ENCODE results near the gene ADIPOR2. TPM values are rescaled to one million over a fixed set of nuclear protein-coding genes. Genes with fewer than 3 reads are reported as not detected.

Gene ADIPOR2
- total and polyA plus RNA-seq, 2 donors (not counting 1 experiment from before 2014, with no cell fraction given), result 43.1 to 46.1 TPM

DNA sequence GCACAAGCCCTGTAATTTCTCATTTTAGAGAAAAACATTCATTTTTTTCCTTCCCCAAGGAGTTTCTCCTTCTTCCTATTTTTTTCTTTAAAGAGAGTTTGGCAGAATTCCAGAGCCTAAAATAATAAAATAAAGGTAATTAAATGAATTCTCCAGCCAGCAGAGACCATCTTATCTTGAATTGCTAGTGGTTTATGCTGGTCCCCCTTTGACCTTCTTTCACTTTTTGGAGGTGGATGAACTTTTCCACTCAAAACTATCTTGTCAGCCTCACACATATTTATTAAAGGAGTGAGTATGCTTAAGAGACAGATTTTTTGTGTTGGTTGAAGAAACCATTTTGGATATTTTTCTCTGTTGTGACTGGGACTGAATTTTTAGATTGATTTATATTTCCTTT lies 47.6 kb downstream of the ADIPOR2 start:
- H3K27me3 ChIP-seq (ENCODE audit: control insufficient read depth, insufficient read depth, low read length), result no peaks in the 10 kb centered on the region
- no peak overlapping the region for H3K4me3 ChIP-seq (replicated peaks in 1 of 4; ENCODE audit: control extremely low read depth in 1 of 4, insufficient read depth in 1 of 4, low read depth in 3 of 4, low read length in 4 of 4)
- H3K36me3 ChIP-seq (ENCODE audit: control insufficient read depth, insufficient read depth, low read length), result no peaks in the 10 kb centered on the region
- no peak overlapping the region for H3K27ac ChIP-seq (ENCODE audit: insufficient read depth, low read length)
- TF ChIP-seq EZH2 (IDR thresholded peaks at IDR 0.05; ENCODE audit: low read length, missing control alignments), result no peak
- TF ChIP-seq, protein P1, sequence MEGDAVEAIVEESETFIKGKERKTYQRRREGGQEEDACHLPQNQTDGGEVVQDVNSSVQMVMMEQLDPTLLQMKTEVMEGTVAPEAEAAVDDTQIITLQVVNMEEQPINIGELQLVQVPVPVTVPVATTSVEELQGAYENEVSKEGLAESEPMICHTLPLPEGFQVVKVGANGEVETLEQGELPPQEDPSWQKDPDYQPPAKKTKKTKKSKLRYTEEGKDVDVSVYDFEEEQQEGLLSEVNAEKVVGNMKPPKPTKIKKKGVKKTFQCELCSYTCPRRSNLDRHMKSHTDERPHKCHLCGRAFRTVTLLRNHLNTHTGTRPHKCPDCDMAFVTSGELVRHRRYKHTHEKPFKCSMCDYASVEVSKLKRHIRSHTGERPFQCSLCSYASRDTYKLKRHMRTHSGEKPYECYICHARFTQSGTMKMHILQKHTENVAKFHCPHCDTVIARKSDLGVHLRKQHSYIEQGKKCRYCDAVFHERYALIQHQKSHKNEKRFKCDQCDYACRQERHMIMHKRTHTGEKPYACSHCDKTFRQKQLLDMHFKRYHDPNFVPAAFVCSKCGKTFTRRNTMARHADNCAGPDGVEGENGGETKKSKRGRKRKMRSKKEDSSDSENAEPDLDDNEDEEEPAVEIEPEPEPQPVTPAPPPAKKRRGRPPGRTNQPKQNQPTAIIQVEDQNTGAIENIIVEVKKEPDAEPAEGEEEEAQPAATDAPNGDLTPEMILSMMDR (conservative IDR thresholded peaks at IDR 0.05 in 1 of 2, IDR thresholded peaks at IDR 0.05 in 1 of 2; ENCODE audit: low read depth in 1 of 2, low read length in 2 of 2), result no peak
- no peak overlapping the region for H3K4me2 ChIP-seq (ENCODE audit: extremely low read depth, insufficient read depth, low read length)
- no peak overlapping the region for H2AFZ ChIP-seq (ENCODE audit: low read length)
- H3K4me1 ChIP-seq (ENCODE audit: control insufficient read depth, extremely low read depth, insufficient read depth, low read length), result peaks cover 3% of the 10 kb centered on the region
- H3K9me3 ChIP-seq (ENCODE audit: control insufficient read depth, insufficient read depth, low read depth, low read length), result no peaks in the 10 kb centered on the region
- peaks cover 17% of the 10 kb centered on the region for H3K79me2 ChIP-seq (ENCODE audit: control insufficient read depth, insufficient read depth, low read length)
- no peak overlapping the region for H3K9ac ChIP-seq (ENCODE audit: insufficient read depth, low read length)
- H4K20me1 ChIP-seq (ENCODE audit: control insufficient read depth, extremely low read depth, insufficient read depth, low read length), result no peaks in the 10 kb centered on the region
- DNase-seq (ENCODE audit: low read depth in 2 of 2), result no peak

DNA sequence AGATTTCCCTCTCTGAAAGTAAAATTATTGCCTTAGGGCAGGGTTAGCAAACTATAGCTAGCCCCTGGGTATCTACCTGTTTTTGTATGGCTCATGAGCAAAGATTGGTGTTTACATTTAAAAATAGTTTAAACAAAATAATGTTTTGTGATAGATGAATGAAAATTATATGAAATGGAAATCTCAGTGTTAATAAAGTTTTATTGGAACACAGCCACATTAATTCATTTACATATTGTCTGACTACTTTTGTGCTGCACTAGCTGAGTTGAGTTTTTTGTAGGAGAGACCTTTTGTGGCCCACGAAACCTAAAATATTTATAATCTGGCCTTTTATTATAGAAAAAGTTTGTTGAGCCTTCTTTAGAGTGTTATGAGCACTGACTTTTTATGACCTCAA lies 48.5 kb downstream of the ADIPOR2 start:
- TF ChIP-seq EZH2 (IDR thresholded peaks at IDR 0.05; ENCODE audit: low read length, missing control alignments), result no peak
- TF ChIP-seq, protein P1 (conservative IDR thresholded peaks at IDR 0.05 in 1 of 2, IDR thresholded peaks at IDR 0.05 in 1 of 2; ENCODE audit: low read depth in 1 of 2, low read length in 2 of 2), result no peak
- Histone ChIP-seq H4K20me1 (ENCODE audit: control insufficient read depth, extremely low read depth, insufficient read depth, low read length) (no peaks in the 10 kb centered on the region), H3K27ac (ENCODE audit: insufficient read depth, low read length) (no peak overlapping the region), H3K9me3 (ENCODE audit: control insufficient read depth, insufficient read depth, low read depth, low read length) (no peaks in the 10 kb centered on the region), H3K4me2 (ENCODE audit: extremely low read depth, insufficient read depth, low read length) (no peak overlapping the region), H2AFZ (ENCODE audit: low read length) (no peak overlapping the region), H3K4me3 (replicated peaks in 1 of 4; ENCODE audit: control extremely low read depth in 1 of 4, insufficient read depth in 1 of 4, low read depth in 3 of 4, low read length in 4 of 4) (no peak overlapping the region), H3K79me2 (ENCODE audit: control insufficient read depth, insufficient read depth, low read length) (peaks cover 17% of the 10 kb centered on the region), H3K27me3 (ENCODE audit: control insufficient read depth, insufficient read depth, low read length) (no peaks in the 10 kb centered on the region), H3K4me1 (ENCODE audit: control insufficient read depth, extremely low read depth, insufficient read depth, low read length) (peaks cover 3% of the 10 kb centered on the region), H3K9ac (ENCODE audit: insufficient read depth, low read length) (no peak overlapping the region), H3K36me3 (ENCODE audit: control insufficient read depth, insufficient read depth, low read length) (no peaks in the 10 kb centered on the region)
- DNase-seq (ENCODE audit: low read depth in 2 of 2), result no peak

DNA sequence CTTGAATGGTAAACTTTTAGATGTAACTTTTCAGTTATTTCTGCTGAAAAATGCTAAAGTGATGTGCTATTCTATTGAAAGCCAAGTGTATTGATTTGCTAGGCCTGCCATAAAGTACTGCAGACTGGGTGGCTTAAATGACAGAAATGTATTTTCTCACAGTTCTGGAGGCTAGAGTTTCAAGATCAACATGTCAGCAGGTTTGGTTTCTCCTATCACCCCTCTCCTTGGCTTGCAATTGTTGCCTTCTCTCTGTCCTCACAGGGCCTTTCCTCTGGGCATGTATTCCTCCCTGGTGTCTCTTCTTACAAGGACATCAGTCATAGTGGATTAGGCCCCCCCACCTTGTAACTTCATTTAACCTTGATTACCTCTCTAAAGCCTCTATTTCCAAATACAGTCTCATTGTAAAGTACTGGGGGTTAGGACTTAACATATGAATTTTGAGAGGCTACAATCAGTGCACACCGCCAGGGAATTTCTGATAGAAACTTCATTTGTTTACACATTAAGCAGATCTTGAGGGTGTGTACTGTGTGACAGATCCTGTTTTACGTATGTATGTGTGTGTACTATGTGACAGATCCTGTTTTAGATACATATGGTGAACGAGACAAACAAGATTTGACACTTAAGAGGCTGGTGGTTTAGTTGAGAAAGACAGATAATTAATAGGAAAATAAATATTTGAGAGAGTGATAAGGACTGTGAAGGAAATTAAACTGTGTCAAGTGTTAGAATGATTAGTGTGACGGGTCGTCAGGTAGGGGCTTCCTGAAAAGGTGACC lies 49.5 kb downstream of the ADIPOR2 start:
- Histone ChIP-seq H3K27me3 (ENCODE audit: control insufficient read depth, insufficient read depth, low read length) (no peaks in the 10 kb centered on the region), H3K79me2 (ENCODE audit: control insufficient read depth, insufficient read depth, low read length) (peaks cover 17% of the 10 kb centered on the region), H3K4me3 (replicated peaks in 1 of 4; ENCODE audit: control extremely low read depth in 1 of 4, insufficient read depth in 1 of 4, low read depth in 3 of 4, low read length in 4 of 4) (no peak overlapping the region)

More for the DNA sequence above, 49.5 kb downstream of the ADIPOR2 start:
- Histone ChIP-seq H3K27ac (ENCODE audit: insufficient read depth, low read length) (no peak overlapping the region), H3K36me3 (ENCODE audit: control insufficient read depth, insufficient read depth, low read length) (no peaks in the 10 kb centered on the region), H3K4me1 (ENCODE audit: control insufficient read depth, extremely low read depth, insufficient read depth, low read length) (peaks cover 3% of the 10 kb centered on the region), H2AFZ (ENCODE audit: low read length) (no peak overlapping the region), H3K4me2 (ENCODE audit: extremely low read depth, insufficient read depth, low read length) (no peak overlapping the region), H4K20me1 (ENCODE audit: control insufficient read depth, extremely low read depth, insufficient read depth, low read length) (no peaks in the 10 kb centered on the region), H3K9me3 (ENCODE audit: control insufficient read depth, insufficient read depth, low read depth, low read length) (no peaks in the 10 kb centered on the region), H3K9ac (ENCODE audit: insufficient read depth, low read length) (no peak overlapping the region)
- DNase-seq (ENCODE audit: low read depth in 2 of 2), result no peak
- no peak for TF ChIP-seq EZH2 (IDR thresholded peaks at IDR 0.05; ENCODE audit: low read length, missing control alignments)
- TF ChIP-seq, protein P1 (conservative IDR thresholded peaks at IDR 0.05 in 1 of 2, IDR thresholded peaks at IDR 0.05 in 1 of 2; ENCODE audit: low read depth in 1 of 2, low read length in 2 of 2), result no peak

All from fibroblast of lung (primary cell).